HG03066 (cell line): ENCODE results near the gene GPBP1.
"Not testable (repeated sequence)": the region's sequence is repeated elsewhere in the genome, so short reads cannot be mapped to it uniquely, and the experiment has no call there.

ENCODE experiments used
- ATAC-seq: cut with Tn5 transposase; IDR thresholded peaks from one replicate; pipeline ENCODE4 v1.9.1; 2021; ENCODE audit warnings: low read depth; ENCODE audit not compliant: unreplicated experiment

GPBP1 gene

GRCh38 chr5:57175551-57176309 is 1.9 kb downstream of the GPBP1 start:
- no peak for ATAC-seq

- no peak for ATAC-seq
Observed at GRCh38 chr5:57176350-57176857, 2.5 kb downstream of the GPBP1 start.

DNA sequence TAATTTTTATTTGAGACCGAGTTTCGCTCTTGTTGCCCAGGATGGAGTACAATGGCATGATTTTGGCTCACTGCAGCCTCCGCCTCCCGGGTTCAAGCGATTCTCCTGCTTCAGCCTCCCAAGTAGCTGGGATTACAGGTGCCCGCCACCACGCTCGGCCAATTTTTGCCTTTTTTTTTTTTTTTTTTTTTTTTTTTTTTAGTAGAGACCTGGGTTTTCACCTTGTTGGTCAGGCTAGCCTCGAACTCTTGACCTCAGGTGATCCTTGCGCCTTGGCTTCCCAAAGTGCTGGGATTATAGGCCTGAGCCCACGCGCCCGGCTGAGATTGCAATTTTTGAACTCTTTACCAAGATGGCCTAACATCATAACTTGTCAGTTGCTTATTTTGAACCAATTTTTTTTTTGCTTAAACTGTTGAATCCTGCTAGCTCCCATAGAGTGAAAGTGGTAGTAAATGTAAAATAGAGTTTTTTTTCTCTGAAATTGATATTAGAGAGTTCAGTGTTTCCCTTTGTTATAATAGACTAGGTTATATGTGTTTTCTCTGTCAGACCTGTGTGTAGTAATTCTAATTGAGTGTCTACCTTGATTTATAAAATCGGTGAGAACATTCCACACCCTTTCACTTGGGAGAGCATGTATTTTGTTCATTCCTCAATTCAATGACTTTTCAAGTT is 3.8 kb downstream of the GPBP1 start:
- no peak for ATAC-seq

GRCh38 chr5:57178238-57178637 is 4.4 kb downstream of the GPBP1 start:
- not testable (repeated sequence) for ATAC-seq

DNA sequence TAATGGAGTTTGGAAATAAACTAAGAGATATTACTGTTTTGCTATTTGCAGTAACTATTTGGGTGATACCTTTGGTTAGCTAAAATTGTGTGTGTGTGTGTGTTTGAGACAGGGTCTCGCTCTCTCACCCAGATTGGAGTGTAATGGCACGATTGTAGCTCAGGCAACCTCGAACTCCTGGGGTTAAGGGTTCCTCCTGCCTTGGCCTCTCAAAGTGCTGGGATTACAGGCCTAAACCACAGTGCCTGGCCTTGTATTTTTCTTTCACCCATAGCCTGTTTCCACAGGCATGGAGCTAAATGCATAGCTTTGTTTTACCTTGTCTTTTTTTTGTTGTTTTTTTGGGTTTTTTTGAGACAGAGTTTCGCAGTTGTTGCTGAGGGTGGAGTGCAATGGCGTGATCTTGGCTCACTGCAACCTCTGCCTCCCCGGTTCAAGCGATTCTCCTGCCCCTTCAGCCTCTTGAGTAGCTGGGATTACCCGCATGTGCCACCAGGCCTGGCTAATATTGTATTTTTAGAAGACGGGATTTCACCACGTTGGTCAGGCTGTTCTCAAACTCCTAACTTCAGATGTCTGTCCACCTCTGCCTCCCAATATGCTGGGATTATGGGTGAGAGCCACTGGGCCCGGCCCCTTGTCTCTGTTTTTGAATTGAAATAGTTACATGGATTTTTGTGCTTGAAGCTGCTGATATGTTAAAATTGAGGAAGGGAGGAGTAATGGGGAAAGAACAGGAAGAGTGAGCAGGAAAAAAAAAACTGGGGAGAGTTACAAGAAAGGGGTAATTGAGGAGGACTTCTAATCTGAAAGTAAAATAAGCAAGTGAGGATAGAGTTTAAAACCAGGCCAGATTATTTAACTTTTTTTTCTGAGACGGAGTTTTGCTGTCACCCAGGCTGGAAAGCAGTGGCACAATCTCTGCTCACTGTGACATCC is 5.7 kb downstream of the GPBP1 start:
- ATAC-seq = no peak

GRCh38 chr5:57181154-57181553 is 7.3 kb downstream of the GPBP1 start:
- ATAC-seq = no peak

DNA sequence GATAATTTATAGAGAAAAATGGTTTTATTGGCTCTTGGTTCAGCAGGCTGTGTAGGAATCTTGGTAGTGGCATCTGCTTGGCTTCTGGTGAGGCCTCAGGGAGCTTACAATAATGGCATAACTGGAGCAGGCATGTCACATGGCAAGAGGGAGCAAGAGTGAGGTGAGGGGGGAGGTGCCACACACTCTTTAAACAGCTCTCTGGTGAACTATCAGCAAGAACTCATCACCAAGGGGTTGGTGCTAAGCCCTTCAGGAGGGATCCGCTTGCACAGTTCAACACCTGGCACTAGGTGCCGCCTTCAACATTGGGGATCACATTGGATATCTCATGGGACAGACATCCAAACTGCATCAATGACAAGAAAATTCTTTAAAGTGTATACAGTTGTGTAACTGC is 10.5 kb downstream of the GPBP1 start:
- ATAC-seq = no peak

DNA sequence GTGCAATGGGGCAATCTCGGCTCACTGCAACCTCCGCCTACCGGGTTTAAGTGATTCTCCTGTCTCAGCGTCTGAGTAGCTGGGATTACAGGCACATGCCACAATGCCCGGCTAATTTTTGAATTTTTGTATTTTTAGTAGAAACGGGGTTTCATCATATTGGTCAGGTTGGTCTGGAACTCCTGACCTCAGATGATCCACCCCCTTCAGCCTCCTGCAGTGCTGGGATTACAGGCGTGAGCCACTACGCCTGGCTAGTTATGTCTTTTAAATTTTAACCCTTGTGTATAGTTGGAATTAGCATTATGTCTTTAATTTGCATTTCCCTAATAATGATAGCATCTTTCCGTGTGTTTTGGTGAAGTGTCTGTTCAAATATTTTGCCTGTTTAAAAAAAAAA is 11.5 kb downstream of the GPBP1 start:
- ATAC-seq = no peak

GRCh38 chr5:57186194-57186593 is 12.3 kb downstream of the GPBP1 start:
- ATAC-seq = no peak

- ATAC-seq = not testable (repeated sequence)
Observed at GRCh38 chr5:57187977-57188376, 14.1 kb downstream of the GPBP1 start.

- no peak for ATAC-seq
Observed at GRCh38 chr5:57189515-57189914, 15.7 kb downstream of the GPBP1 start.

DNA sequence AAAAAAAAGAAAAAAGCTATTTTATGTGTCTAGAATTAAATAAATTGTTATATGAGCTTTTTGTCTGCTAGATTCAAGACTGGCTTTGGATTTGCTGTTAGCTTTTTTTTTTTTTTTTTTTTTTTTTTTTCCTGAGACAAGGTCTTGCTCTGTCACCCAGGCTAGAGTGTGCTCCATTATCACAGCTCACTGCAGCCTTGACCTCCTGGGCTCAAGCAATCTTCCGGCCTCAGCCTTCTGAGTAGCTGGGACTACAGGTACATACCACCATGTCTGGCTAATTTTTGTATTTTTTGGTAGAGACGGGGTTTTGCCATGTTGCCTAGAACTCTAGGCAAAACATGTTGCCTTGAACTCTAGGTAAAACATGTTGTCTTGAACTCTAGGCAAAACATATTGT is 16.7 kb downstream of the GPBP1 start:
- no peak for ATAC-seq

DNA sequence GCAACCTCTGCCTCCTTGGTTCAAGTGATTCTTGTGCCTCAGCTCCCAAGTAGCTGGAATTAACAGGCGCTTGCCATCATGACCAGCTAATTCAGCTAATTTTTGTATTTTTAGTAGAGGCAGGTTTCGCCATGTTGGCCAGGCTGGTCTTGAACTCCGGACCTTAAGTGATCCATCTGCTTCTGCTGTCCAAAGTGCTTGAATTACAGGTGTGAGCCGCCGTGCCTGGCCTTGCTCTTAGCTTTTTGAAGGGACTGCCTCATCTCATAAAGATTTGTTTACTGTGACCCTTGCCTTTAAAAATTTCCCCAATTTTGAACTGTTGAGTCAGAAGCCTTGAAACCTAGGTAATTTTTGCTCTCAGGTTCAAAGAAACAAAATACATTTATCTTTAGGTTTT is 17.3 kb downstream of the GPBP1 start:
- ATAC-seq = no peak

DNA sequence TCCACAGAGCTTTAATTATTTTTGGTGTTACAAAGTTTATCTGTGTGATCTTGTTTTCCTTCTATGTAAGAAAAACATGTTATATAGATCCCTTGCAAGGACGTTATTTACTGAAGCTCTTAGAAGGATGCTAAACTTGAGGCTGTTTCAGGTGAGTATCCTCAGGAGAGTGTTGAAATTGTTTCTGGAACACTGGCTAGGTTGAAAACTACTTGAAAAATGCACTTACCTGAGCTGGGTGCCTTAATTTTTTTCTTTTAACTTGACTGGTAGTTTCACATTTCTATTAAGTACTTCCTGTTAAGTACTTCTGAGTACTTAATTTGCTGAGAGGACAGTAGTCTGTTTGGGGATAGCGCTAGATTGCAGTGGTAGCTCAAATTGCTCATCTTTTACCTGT is 18.1 kb downstream of the GPBP1 start:
- no peak for ATAC-seq

DNA sequence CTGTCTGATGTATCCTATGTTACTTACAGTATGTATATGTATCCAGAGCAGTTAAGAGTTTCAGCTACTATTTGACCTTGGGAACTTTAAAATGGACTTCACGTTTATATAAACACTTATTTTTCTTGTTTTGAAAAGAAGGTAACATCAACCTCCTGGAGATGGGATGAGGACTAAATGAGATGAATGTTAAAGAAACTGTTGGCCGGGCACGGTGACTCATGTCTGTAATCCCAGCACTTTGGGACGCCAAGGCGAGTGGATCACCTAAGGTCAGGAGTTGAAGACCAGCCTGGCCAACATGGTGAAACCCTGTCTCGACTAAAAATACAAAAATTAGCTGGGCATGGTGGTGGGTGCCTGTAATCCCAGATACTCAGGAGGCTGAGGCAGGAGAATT is 19.0 kb downstream of the GPBP1 start:
- ATAC-seq = not testable (repeated sequence)

DNA sequence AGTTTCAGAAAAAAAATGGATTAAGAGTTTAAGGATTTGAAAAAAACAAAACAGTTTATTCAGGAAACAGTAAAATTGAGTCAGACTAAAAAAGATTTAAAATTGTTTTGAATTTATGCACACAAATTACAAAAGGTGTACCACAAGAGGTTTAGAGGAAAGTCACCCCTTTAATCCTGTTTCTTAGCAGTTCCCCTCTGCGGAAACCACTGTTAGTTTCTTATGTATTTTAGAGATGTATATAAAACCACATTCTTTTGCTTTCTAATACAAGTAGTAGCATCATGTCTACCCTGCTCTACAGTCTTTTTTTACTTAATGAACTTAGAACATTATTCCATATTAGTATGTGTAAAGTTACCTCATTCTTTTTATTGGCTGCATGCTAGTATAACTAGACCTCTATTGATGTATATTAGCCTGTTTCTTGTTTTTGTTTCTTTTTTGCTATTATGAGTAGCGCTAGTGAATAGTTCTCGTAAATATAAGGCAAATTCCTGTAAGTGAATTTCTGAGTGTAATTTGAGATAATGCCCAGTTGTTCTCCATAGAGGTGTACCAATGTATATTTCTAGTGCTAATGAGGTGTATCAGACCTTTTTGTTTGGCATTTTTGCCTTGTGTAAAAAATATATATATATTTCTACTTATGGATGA is 20.0 kb downstream of the GPBP1 start:
- no peak for ATAC-seq

DNA sequence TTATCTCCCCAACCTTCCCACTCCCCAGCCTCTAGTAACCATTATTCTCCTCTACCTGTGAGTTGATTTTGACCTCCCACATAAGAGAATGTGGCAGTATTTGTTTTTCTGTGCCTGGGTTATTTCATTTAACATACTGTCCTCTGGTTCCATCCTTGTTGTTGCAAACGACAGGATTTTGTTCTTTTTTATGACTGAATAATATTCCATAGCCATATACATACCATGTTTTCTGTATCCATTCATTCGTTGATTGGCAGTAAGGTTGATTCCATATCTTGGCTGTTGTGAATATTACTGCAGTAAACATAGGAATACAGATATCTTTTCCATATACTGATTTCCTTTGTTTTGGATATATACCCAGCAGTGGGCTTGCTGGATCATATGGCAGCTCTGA is 20.8 kb downstream of the GPBP1 start:
- no peak for ATAC-seq

DNA sequence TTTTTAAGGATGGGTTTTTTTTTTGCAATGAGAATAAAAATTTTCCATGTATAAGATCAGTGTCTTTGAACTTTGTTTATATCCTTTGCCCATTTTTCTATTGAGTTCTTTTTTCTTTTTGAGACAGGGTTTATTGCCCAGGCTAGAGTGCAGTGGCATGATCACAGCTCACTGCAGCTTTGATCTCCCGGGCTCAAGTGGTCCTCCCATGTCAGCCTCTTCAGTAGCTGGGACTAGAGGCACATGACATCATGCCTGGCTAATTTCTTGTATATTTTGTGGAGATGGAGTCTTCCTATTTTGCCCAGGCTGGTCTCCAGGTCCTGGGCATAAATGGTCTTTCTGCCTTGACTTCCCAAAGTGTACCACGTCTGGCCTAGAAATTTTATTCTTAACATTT is 21.2 kb downstream of the GPBP1 start:
- no peak for ATAC-seq

GRCh38 chr5:57199866-57200265 is 26.0 kb downstream of the GPBP1 start:
- no peak for ATAC-seq

GRCh38 chr5:57202811-57203210 is 29.0 kb downstream of the GPBP1 start:
- no peak for ATAC-seq
